Measurements from ENCODE around the gene COL4A6. TPM values are rescaled to one million over a fixed set of nuclear protein-coding genes. Genes with fewer than 3 reads are reported as not detected.

COL4A6 gene
- total RNA-seq, 1 donor from 2014 or later, result not detected

DNA sequence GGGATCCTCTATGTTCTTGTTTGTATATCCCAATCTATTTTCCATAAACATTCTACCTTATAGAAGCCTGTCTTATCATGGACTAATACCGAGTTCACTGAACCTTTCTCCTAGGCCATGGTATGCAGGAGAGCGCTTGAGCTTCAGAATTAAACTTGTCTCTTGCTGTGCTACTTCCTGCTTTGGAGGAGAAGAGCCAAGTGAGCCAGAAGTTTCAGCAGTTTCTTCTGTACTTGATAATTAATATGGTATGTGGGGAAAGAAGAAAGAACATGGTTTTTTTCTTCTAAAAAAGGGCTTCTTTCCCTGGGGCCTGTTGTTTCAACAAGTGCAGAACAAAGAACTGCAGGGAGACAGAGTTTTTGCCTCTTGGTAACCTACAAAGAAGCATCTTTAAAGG lies 173.8 kb downstream of the COL4A6 start:
- Mint-ChIP-seq H3K4me1 (no peaks in the 10 kb centered on the region), H3K27me3 (no peaks in the 10 kb centered on the region), H3K4me3 (no peak overlapping the region), H3K36me3 (ENCODE audit: low read depth) (no peaks in the 10 kb centered on the region), H3K9me3 (no peaks in the 10 kb centered on the region), H3K27ac (no peak overlapping the region)
- intact Hi-C loops (cut with micrococcal nuclease), result no loop called here
- no peak for DNase-seq

DNA sequence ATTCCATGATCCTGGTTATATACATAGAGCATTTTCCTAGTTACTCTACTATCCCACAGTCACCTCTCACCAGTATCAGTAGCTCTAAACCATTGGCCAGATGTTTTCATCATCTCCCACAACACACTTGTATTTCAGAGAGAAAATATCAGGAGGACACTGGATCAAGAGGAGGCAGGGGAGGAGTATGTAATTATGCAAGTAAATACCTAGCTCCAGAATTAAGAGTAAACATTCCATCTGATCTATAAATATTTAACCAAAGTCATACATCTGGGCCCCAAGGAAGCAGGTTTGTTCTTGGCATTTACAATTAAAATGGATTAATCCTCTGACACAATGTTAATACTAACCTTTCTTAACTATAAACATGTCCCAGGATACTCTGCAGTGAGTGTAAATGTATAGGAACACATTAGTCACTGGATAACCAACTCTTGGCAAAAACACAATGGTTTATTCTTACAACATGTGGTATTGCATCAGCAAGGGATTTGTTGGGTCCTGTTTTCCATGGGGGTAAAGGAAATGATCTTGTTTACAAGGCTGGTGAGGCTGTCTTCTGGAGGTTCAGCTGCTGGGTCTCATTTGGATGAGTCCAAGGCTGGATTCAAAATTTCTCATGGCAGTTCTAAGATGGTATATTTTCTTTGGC lies 176.5 kb downstream of the COL4A6 start:
- Mint-ChIP-seq H3K4me3 (no peak overlapping the region), H3K9me3 (no peaks in the 10 kb centered on the region), H3K4me1 (no peaks in the 10 kb centered on the region), H3K36me3 (ENCODE audit: low read depth) (no peaks in the 10 kb centered on the region), H3K27ac (no peak overlapping the region), H3K27me3 (peaks cover 3% of the 10 kb centered on the region)
- no peak for DNase-seq
- intact Hi-C loops (cut with micrococcal nuclease), result no loop called here

DNA sequence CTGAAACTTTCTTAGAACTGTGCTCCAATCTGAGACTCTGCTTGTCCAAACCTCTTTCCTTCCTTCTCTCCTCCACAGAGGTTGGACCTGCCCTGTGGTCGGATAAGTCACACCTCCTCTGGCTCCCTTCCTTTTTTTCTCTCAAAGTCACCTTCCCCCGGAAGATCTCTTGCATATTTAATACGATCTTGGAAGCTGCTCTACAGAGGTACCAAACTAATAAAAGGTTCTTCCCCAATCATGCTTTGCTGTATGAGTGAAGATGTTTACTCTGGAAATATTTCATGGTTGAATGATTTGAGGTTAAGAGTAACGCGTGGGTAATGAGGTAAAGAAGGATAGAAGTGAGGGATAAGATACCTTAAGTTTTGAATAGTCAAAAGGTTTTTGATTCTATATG lies 180.7 kb downstream of the COL4A6 start:
- DNase-seq, result no peak
- intact Hi-C loops (cut with micrococcal nuclease), result no loop called here
- Mint-ChIP-seq H3K4me3 (no peak overlapping the region), H3K36me3 (ENCODE audit: low read depth) (no peaks in the 10 kb centered on the region), H3K4me1 (no peaks in the 10 kb centered on the region), H3K27ac (no peak overlapping the region), H3K27me3 (peaks cover 4% of the 10 kb centered on the region), H3K9me3 (no peaks in the 10 kb centered on the region)

DNA sequence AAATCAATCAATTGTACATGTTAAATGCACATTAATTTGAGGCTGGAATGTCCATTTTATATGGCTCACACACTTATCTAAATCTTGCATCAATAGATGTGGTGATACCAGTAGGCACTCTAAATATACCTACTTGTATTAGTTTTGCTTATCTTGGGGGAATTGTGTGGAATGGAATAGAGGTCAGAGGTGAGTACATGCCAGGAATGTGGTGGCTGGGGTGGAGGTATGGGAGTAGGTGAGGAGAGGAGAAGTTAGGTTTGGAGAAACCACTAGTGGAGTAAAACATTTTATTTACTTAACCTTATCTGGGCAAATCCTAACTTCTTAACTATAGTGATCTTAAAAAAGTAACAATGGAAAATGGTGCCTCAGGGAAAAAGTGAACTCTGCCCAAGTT lies 183.6 kb downstream of the COL4A6 start:
- H3K36me3 Mint-ChIP-seq (ENCODE audit: low read depth), result no peaks in the 10 kb centered on the region

DNA sequence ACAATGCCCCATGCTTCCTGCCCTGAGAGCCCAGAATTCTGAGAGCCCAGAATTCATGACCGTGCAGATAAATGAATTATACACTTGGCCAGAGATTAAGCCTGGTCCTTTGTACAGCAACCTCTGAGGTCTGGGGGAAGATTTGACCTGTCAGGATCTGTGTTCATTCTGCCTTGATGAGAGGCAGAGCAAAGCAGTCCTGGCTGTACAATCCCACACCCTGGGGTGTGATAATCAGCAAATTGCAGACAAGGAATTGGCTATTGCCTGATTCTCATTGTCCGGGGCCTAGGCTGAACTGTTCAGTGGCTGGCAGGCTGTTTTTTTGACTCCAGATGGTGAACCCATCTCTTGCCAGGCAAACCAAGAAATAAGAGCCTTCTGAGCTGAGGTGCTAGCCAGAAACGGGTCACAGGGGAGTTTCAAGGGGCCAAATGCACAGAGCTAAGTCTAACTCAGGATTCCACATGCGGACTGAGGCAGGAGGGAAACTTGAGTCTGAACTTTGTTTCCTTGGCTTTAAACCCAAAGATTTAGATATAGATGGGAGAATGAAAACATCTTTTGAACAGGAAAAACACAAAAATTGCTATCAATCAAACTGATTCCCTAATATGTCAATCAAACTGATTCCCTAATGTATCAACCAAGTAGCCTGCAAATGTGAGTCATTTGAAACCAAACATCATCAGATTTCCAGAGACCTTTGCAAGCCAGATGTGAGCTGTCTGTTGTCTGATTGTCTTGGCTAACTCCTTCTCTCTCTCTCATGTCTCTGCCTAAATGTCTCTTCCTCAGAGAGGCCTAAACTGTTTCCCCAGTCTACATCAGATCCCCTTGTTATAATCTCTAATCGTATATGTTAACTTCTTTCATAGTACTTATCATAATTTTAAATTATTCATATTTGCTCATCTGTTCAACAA lies 187.3 kb downstream of the COL4A6 start:
- Mint-ChIP-seq H3K9me3 (no peaks in the 10 kb centered on the region), H3K27me3 (peaks cover 2% of the 10 kb centered on the region), H3K4me3 (no peak overlapping the region), H3K4me1 (no peaks in the 10 kb centered on the region), H3K27ac (no peak overlapping the region), H3K36me3 (ENCODE audit: low read depth) (no peaks in the 10 kb centered on the region)
- intact Hi-C loops (cut with micrococcal nuclease), result no loop called here
- DNase-seq, result no peak

More for the DNA sequence above, 183.6 kb downstream of the COL4A6 start:
- Mint-ChIP-seq H3K27ac (no peak overlapping the region), H3K4me3 (no peak overlapping the region), H3K9me3 (no peaks in the 10 kb centered on the region), H3K27me3 (peaks cover 4% of the 10 kb centered on the region), H3K4me1 (no peaks in the 10 kb centered on the region)
- no peak for DNase-seq
- intact Hi-C loops (cut with micrococcal nuclease), result no loop called here

DNA sequence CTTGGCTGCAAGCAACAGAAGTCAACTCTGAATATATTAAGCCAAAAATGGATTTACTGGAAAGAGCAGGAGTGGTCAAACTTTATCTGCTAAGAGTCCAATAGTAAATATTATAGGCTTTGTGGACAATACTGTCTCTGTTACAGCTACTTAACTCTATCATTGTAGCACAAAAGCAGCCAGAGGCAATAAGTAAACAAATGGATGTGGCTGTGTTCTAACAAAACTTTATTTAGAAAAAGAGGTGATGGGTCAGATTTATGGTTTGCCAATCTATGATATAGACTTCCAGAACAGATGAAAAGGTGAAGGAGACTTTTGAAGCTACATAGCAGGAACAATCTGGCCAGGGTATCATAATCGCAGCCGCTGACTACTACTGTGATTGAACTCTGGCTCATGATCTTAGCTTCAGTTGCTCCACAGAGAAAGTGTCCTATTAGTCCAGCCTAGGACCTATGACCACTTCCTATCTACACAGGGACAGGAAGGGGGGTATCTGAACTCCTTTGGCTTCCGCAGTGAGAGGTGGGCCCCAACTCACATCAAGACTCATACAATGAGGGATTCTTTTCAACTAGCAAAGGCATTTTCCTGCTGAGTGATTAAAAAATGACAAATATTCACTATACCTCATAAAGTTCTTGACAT lies 191.8 kb downstream of the COL4A6 start:
- intact Hi-C loops (cut with micrococcal nuclease), result no loop called here
- Mint-ChIP-seq H3K36me3 (ENCODE audit: low read depth) (no peaks in the 10 kb centered on the region), H3K9me3 (no peaks in the 10 kb centered on the region), H3K27ac (no peak overlapping the region), H3K4me3 (no peak overlapping the region), H3K4me1 (no peaks in the 10 kb centered on the region), H3K27me3 (peaks cover 2% of the 10 kb centered on the region)
- DNase-seq, result no peak

DNA sequence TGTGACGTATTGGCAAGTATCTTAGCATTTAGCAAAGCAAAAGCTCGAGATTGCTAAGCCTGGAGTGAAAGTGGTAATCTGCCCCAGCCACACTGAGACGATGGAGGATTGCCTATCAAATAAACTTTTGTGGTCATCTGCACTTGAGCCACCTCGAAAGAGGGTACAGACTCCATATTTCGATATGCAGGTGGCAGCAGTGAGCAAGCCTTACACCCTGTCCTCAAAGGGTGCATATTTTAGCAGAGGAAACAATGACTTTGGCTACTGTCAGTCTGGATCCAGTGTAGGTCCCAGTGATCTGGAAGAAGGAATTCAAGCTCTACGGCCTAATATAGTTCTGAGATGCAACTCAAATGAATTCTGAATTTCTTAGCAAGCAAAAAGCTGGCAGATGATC lies 192.8 kb downstream of the COL4A6 start:
- Mint-ChIP-seq H3K4me1 (no peaks in the 10 kb centered on the region), H3K27ac (no peak overlapping the region), H3K27me3 (peaks cover 2% of the 10 kb centered on the region), H3K9me3 (no peaks in the 10 kb centered on the region), H3K36me3 (ENCODE audit: low read depth) (no peaks in the 10 kb centered on the region), H3K4me3 (no peak overlapping the region)
- intact Hi-C loops (cut with micrococcal nuclease), result no loop called here
- DNase-seq, result no peak

DNA sequence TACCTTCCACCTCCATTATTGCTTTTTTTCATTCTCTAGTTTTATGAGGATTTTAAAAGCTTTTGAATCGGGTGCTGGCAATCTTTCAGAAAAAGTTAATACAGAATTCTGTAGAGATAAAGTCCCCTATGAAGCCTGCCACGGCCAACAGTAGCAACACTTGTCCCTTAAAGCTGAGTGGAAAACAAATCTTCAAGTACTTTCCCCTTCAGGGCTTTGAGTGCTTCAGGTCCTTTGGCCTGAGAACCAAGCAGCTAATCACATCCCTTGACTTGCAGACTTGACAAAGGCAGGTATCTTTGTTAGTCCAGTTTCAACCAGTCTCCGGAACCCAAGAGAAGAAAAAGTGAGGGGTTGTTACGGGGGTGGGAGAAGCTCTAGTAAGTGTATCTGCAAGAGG lies 202.2 kb downstream of the COL4A6 start:
- Mint-ChIP-seq H3K27me3 (peaks cover 7% of the 10 kb centered on the region), H3K36me3 (ENCODE audit: low read depth) (no peaks in the 10 kb centered on the region), H3K9me3 (no peaks in the 10 kb centered on the region), H3K4me3 (no peak overlapping the region), H3K27ac (no peak overlapping the region), H3K4me1 (peaks cover 2% of the 10 kb centered on the region)
- DNase-seq, result no peak
- intact Hi-C loops (cut with micrococcal nuclease), result no loop called here

DNA sequence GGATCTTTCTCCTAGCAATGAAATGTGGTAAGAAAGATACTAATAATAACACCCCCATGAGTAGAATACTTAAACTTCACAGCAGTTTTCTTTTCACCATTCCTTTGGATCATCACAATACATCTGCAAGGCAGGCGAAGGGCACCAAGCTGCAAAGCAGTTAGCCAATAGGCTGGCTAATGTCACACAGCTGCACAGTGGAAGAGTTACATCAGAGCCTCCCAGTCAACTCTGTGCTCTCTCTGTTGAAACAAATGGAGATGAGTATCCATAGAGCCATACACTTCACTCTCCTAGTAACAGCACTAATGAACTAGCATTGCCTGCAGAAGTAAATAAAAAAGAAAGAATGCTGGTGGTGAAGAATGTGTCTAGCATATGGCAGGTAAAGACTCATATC lies 207.6 kb downstream of the COL4A6 start:
- Mint-ChIP-seq H3K27me3 (peaks cover 7% of the 10 kb centered on the region), H3K4me1 (peaks cover 2% of the 10 kb centered on the region), H3K4me3 (no peak overlapping the region), H3K9me3 (no peaks in the 10 kb centered on the region), H3K36me3 (ENCODE audit: low read depth) (no peaks in the 10 kb centered on the region), H3K27ac (no peak overlapping the region)
- DNase-seq, result no peak
- intact Hi-C loops (cut with micrococcal nuclease), result no loop called here

DNA sequence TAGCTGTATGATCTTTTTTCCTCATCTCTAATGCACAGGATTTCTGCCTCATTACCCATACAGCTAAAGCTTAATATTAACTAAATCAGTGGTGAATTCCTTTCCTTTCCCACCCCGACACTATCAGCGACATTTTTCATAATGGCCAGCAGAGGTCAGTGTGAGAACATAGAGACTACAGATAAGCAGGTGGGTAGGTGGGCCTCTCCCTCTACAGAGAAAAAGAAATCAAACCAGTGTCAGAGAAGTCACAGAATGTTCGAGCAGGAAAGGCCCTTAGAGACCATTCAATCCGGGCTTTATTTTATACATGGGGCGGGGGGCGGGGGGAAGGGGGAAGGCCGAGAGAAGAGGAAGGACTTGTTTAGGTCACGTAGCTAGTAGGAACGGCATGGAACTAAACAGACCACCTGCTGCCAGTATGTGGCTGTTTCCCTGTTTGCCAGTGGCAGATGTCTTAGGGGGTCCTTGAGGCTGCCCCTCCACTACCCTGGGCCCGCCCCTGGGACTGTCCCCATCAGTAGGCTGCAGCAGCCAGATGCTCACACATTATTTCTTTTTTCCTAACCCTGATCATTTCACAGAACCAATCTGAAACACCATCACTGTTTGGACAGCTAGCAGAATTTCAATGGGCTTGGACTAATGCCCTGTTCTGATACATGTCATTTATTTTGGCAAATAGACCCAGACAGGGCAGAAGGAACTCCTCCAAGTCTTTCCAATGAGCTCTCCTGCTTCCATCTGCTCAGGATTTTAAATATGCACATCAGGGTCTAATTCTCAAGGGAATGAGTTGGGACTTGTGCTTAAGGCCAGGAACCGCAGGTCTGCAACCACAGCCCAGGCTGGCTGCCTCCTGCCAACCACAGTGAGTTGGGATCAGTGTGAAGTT lies 213.2 kb downstream of the COL4A6 start:
- peak; percentile 55 for DNase-seq
- Mint-ChIP-seq H3K27me3 (peaks cover 3% of the 10 kb centered on the region), H3K27ac (no peak overlapping the region), H3K36me3 (ENCODE audit: low read depth) (no peaks in the 10 kb centered on the region), H3K9me3 (no peaks in the 10 kb centered on the region), H3K4me1 (no peaks in the 10 kb centered on the region), H3K4me3 (no peak overlapping the region)
- intact Hi-C loops (cut with micrococcal nuclease), result no loop called here

DNA sequence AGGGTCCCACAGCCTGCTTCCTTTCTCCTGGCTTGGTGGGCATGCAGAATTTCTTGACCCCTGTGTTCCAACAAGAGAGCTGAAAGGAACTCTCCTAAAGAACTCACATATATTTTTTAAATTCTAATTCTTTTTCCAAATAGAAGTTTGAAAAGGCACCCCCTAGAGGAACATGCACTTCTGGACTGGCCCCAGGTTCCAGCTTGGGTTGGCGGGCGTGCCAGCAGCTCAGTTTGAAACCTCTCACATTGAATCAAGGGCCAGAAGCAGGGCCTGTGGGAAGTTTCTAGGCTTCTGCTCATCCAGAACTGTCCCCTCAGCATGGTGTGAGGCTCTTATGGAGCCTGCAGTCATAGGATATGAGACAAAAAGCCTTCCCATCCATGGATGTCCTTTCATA lies 214.0 kb downstream of the COL4A6 start:
- no peaks in the 10 kb centered on the region for H3K36me3 Mint-ChIP-seq (ENCODE audit: low read depth)
- H3K27ac Mint-ChIP-seq, result no peak overlapping the region
- H3K4me1 Mint-ChIP-seq, result no peaks in the 10 kb centered on the region
- H3K27me3 Mint-ChIP-seq, result peaks cover 3% of the 10 kb centered on the region
- intact Hi-C loops (cut with micrococcal nuclease), result no loop called here
- no peak overlapping the region for H3K4me3 Mint-ChIP-seq
- DNase-seq, result no peak
- H3K9me3 Mint-ChIP-seq, result no peaks in the 10 kb centered on the region

DNA sequence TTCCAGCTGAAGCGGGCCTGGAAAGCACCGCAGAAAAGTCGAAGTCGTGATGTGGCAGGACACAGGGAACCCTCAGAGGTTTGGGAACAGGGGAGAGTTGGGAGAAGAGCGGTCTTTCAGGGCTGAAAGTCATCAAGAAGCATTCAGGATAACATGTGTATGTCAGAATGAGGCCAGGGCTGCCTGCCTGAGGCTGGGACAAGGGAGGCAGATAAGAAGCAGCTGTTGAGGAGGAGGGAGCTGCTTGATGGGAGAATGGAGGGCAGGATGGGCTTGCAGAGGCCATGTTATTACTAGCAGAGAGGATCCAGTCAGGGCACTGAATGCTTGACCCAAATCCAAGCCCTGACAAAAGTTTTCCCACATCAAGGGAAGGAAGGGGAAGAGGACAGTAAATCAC lies 214.6 kb downstream of the COL4A6 start:
- no peaks in the 10 kb centered on the region for H3K36me3 Mint-ChIP-seq (ENCODE audit: low read depth)
- H3K9me3 Mint-ChIP-seq, result no peaks in the 10 kb centered on the region
- H3K4me3 Mint-ChIP-seq, result no peak overlapping the region
- peaks cover 3% of the 10 kb centered on the region for H3K27me3 Mint-ChIP-seq
- H3K27ac Mint-ChIP-seq, result no peak overlapping the region
- DNase-seq, result no peak
- H3K4me1 Mint-ChIP-seq, result no peaks in the 10 kb centered on the region
- intact Hi-C loops (cut with micrococcal nuclease), result no loop called here

DNA sequence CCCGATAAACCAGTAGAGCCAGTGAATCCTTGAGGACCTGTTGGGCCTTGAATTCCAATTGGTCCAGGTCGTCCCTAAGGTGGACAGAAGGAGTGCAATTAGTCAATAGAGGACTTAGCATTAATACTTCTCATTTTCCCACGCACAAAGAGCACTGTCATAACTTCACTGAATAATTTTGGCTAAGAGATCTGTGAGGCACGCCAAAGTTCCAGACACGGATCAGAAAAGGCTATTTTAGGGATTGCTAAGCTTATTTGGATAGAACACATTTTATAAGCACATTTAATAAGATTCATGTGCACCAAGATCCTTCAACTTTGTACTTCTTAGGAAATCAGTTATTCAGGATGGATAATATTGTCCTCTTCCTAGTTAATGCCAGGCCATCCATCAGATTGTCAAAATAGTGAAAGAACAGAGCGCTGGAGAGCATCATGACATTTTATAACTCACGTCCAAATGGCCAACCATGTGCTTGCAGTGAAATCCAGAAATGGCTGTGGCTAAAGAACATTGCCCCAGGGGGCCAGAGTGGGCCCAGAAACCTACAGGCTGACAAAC lies 216.8 kb downstream of the COL4A6 start:
- H3K9me3 Mint-ChIP-seq, result no peaks in the 10 kb centered on the region
- intact Hi-C loops (cut with micrococcal nuclease), result no loop called here
- no peak overlapping the region for H3K4me3 Mint-ChIP-seq
- H3K27ac Mint-ChIP-seq, result no peak overlapping the region
- DNase-seq, result no peak
- H3K4me1 Mint-ChIP-seq, result no peaks in the 10 kb centered on the region
- no peaks in the 10 kb centered on the region for H3K36me3 Mint-ChIP-seq (ENCODE audit: low read depth)
- peaks cover 3% of the 10 kb centered on the region for H3K27me3 Mint-ChIP-seq

Data from activated CD4-positive, alpha-beta T cell treated with anti-CD3 and anti-CD28 coated beads, Interleukin-2, amount 10 ng/mL, durations not matched to agents 24 days and 14 days (primary cell).